COLO668 (cell line): ENCODE results near the gene ATIC.

Source experiments
- DNase-seq: peaks from one replicate; lab custom pipeline; 2025; ENCODE audit not compliant: unreplicated experiment; lab: John Stamatoyannopoulos, UW

Gene ATIC

DNA sequence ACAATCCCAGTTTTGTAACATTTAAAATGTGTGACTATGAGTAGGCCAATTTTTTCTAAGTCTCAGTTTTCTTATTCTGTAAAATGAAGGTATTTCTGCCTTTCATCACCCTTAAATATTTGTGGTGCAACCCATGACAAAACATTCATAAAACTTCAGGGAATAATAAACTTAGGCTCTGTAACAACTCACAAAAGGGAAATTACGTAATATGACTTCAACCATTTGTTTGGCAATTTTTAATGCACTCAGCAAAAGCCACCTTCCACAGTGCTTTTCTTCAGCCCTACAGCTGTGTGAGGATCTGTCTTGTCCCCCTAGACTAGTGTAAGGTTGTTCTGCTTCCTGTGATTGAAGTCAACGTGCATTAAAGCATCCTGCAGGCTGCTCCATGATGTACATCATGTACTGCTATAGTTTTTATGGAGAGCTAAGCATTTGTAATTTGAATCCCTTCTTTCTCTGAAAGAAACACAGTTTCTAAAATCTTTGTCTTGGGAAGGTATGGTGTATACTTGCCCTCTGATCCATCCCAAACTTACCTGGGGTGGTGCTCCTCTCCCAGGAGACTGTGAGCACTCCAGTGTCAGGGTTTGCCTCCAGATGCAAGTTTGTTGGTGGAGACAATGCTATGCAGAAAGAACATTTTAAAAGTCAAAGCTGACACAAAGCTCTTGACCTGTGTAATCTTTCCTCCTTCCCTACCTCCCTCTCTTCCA lies 84.9 kb downstream of the ATIC start:
- DNase-seq, result no peak

DNA sequence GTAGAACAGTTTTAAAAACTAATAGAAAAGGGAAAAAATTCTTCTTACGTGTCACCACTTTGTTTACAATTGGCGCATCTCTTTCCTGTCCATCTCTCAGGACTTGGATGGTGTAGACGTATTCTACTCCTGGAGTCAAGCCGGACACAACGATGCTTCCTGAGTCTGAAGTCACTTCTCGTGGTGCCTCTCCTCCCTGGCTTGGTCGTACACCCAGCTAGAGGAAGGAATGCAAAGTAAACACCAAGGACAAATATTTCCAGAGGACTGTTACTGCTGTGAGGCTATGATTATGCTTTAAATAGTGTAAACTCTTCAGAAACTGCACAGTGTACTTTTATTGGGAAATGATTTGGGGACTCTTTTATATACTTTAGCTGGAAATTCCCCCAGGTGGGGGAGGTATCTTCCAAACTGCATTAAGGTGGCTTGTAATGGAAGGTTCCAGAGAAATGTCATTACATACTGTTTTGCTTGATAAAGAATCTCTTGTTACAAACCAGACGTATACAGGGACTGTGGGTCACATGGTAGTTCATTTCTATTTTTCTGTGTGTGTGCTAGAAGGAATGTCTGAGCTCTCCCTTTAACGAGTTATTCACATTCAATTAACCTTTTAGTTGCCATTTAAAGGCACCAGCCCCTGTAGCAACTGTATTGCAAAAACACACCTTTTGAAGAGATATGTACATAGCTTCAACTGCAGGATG lies 85.9 kb downstream of the ATIC start:
- DNase-seq, result no peak

DNA sequence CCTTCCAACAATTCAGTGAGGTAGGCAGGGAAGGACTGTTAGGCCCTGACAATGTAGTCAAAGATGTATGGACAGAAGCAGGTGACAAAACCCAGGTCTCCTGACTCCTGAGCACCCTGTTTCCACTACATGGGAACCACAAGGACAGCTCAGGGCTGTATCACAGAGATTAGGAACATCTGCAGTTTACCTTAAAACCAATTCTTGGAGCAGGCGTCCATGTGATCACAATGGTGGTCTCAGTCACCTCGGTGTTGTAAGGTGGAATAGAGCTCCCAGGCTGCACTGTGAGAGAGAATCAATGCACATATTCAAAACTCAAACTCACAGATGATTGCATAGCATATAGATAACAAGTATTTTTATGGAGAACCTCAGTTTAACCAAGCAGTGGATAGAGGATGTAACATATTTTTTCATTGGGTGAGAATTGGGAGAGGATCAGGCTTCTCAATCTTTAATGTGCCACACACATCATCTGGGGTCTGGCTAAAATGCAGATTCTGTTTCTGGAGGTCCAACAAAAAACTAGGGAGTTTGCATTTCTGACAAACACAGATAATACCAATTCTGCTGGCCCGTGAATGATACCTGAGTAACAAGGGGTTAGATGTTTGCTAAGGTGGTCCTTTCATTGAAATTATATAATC lies 87.3 kb downstream of the ATIC start:
- DNase-seq, result no peak
